PC-9 (cell line): ENCODE results near the gene GRAP2. TPM values are rescaled to one million over a fixed set of nuclear protein-coding genes. Genes with fewer than 3 reads are reported as not detected.
A peak's percentile ranks its signal among the peaks of the same experiment; 100 is the strongest.
"Not testable (repeated sequence)": the region's sequence is repeated elsewhere in the genome, so short reads cannot be mapped to it uniquely, and the experiment has no call there.

ENCODE experiments used
- BruUV-seq: library from RNA; stranded (reverse); fragments of 400-500 nt; replicated peaks from 2 replicates; lab custom pipeline; 2021; lab: Mats Ljungman, UMichigan
- CTCF ChIA-PET: fragments of 300-600 bp; sonication (Branson Sonifier 250); formaldehyde crosslinking; loops from one replicate; lab custom pipeline; 2022; ENCODE audit warnings: antibody characterized with exemption; lab: Charles Lee
- POLR2A ChIA-PET: fragments of 300-600 bp; sonication (Branson Sonifier 250); formaldehyde crosslinking; loops from one replicate; lab custom pipeline; 2022; ENCODE audit warnings: antibody characterized with exemption; ENCODE audit not compliant: unreplicated experiment; lab: Charles Lee
- DNase-seq, 2 experiments: peaks; one replicate each; pipeline versions ENCODE4 v3.0.0 to v3.0.0-alpha.2; 2015 to 2022; ENCODE audit warnings: mixed read lengths in 1 of 2
- H2AFZ ChIP-seq: fragments of 200-600 bp; sonication (generic); 2 replicates; pipeline ENCODE4 v1.8.1; 2017; ENCODE audit warnings: antibody characterized with exemption
- H3F3A ChIP-seq: fragments of 200-600 bp; sonication (generic); 2 replicates; pipeline ENCODE4 v1.8.1; 2017; ENCODE audit warnings: antibody characterized with exemption, mild to moderate bottlenecking, low read depth; ENCODE audit not compliant: insufficient read depth
- H3K27ac ChIP-seq: fragments of 200-600 bp; sonication (generic); 2 replicates; pipeline ENCODE4 v1.6.1; 2016; ENCODE audit warnings: mixed run types
- H3K27me3 ChIP-seq: fragments of 200-600 bp; sonication (generic); 2 replicates; pipeline ENCODE4 v1.6.1; 2016; ENCODE audit warnings: low read depth, mixed run types; ENCODE audit not compliant: insufficient read depth
- H3K36me3 ChIP-seq: fragments of 200-600 bp; sonication (generic); 2 replicates; pipeline ENCODE4 v1.6.1; 2016; ENCODE audit warnings: low read depth, mixed run types
- H3K4me1 ChIP-seq: fragments of 200-600 bp; sonication (generic); replicated peaks from 2 replicates; pipeline ENCODE4 v1.6.1; 2016; ENCODE audit warnings: mixed run types; ENCODE audit not compliant: insufficient read depth
- H3K4me2 ChIP-seq: fragments of 200-600 bp; sonication (generic); 2 replicates; pipeline ENCODE4 v1.6.1; 2017; ENCODE audit warnings: mixed run types
- H3K4me3 ChIP-seq: fragments of 200-600 bp; sonication (generic); 2 replicates; pipeline ENCODE4 v1.6.1; 2016; ENCODE audit warnings: mixed run types
- H3K79me2 ChIP-seq: fragments of 200-600 bp; sonication (generic); 2 replicates; pipeline ENCODE4 v1.6.1; 2017; ENCODE audit warnings: low read depth, mixed run types
- H3K9me2 ChIP-seq: fragments of 200-600 bp; sonication (generic); 2 replicates; pipeline ENCODE4 v1.8.1; 2017; ENCODE audit warnings: mild to moderate bottlenecking; ENCODE audit not compliant: insufficient read depth
- H3K9me3 ChIP-seq: fragments of 200-600 bp; sonication (generic); 2 replicates; pipeline ENCODE4 v1.8.1; 2016; ENCODE audit warnings: low read depth; ENCODE audit not compliant: insufficient read depth
- H4K20me1 ChIP-seq: fragments of 200-600 bp; sonication (generic); 2 replicates; pipeline ENCODE4 v1.8.1; 2017; ENCODE audit not compliant: insufficient read depth
- EZH2 ChIP-seq: fragments of 200-600 bp; sonication (generic); IDR thresholded peaks from 2 replicates; pipeline ENCODE4 v1.8.0; 2017; ENCODE audit warnings: antibody characterized with exemption, low read depth
- intact Hi-C: fragments of 100-400 bp; cut with micrococcal nuclease; formaldehyde crosslinking; loops from one replicate; pipeline ENCODE4 v1.10.0; 2022; ENCODE audit not compliant: unreplicated experiment
- total RNA-seq: library from RNA; stranded (reverse); gene quantifications from 2 replicates; pipeline ENCODE4 v1.2.3, GENCODE V29; 2021
- TF ChIP-seq, protein P1 (sequence below): fragments of 200-600 bp; sonication (generic); conservative IDR thresholded peaks from 2 replicates; pipeline ENCODE4 v1.6.1; 2017; ENCODE audit warnings: mixed run types, antibody characterized with exemption, mild to moderate bottlenecking, moderate library complexity

The GRAP2 gene
- total RNA-seq, 1 experiment from 2014 or later = not detected

- Histone ChIP-seq H3F3A (no peaks in the 10 kb centered on the region), H3K27ac (no peak overlapping the region), H4K20me1 (no peaks in the 10 kb centered on the region), H3K4me1 (no peaks in the 10 kb centered on the region), H3K9me2 (no peaks in the 10 kb centered on the region), H3K27me3 (peaks cover 43% of the 10 kb centered on the region), H3K9me3 (no peaks in the 10 kb centered on the region), H2AFZ (no peak overlapping the region), H3K4me3 (no peak overlapping the region), H3K79me2 (no peaks in the 10 kb centered on the region), H3K36me3 (no peaks in the 10 kb centered on the region), H3K4me2 (no peak overlapping the region)
- CTCF ChIA-PET = no interaction called here
- POLR2A ChIA-PET = no interaction called here
- BruUV-seq = no TSS peak
- intact Hi-C loops = no loop called here
- no peak for TF ChIP-seq EZH2
- TF ChIP-seq, protein P1, sequence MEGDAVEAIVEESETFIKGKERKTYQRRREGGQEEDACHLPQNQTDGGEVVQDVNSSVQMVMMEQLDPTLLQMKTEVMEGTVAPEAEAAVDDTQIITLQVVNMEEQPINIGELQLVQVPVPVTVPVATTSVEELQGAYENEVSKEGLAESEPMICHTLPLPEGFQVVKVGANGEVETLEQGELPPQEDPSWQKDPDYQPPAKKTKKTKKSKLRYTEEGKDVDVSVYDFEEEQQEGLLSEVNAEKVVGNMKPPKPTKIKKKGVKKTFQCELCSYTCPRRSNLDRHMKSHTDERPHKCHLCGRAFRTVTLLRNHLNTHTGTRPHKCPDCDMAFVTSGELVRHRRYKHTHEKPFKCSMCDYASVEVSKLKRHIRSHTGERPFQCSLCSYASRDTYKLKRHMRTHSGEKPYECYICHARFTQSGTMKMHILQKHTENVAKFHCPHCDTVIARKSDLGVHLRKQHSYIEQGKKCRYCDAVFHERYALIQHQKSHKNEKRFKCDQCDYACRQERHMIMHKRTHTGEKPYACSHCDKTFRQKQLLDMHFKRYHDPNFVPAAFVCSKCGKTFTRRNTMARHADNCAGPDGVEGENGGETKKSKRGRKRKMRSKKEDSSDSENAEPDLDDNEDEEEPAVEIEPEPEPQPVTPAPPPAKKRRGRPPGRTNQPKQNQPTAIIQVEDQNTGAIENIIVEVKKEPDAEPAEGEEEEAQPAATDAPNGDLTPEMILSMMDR = no peak
- peak in 1 of 2 experiments; percentile 27 for DNase-seq
Observed at GRCh38 chr22:39868741-39869140, 32.1 kb upstream of the GRAP2 start.

DNA sequence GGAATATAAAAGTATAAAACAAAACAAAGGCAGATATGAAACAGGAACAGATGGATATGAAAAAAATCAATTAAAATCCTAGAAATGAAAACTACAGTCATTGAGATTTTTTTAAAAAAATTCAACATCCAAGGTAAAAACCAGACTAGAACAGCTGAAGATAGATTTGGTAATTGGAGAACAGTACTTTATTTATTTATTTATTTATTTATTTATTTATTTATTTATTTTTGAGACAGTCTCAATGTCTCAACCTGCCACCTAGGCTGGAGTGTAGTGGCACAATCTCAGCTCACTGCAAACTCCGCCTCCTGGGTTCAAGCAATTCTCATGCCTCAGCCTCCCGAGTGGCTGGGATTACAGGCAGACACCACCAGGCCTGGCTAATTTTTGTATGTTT, 31.1 kb upstream of the GRAP2 start:
- H3K36me3 ChIP-seq, H3K27ac ChIP-seq, H4K20me1 ChIP-seq, H2AFZ ChIP-seq, H3K9me2 ChIP-seq, POLR2A ChIA-PET, CTCF ChIA-PET, BruUV-seq, H3K4me1 ChIP-seq, H3F3A ChIP-seq, H3K9me3 ChIP-seq, H3K4me2 ChIP-seq, intact Hi-C loops, H3K79me2 ChIP-seq, DNase-seq, H3K4me3 ChIP-seq: not testable (repeated sequence)
- H3K27me3 ChIP-seq = peaks cover 42% of the 10 kb centered on the region

DNA sequence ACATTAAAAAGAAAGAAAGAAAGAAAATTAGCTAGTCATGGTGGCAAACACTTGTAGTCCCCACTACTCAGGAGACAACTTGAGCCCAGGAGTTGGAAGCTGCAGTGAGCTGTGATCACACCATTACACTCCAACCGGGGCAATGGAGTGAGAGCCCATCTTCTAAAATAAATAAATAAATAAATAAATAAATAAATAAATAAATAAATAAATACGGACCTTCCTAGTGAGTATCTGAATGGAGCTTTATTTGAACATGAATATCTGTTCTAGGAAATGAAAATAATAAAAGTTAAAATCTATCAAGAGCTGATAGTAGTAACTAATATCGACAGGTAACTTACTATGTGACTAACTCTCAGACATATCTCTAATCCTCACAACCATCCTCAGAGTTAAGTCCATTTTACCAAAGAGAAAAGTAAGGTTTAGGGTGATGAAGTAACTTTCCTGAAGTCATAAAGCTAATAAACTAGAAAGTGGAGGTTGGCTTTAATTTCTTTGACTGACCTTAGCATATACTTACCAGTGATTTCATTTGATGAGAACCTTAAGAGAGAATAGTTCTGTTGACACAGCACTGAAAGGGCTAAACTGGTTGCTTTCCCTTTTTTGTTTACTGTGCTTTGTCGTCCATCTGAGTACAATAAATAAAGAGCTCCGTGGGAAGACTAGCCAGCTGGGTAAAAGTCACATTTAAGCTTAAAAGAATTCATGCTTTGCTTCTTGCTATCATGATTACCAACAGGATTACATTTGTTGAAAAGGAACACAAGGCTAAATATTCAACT, 29.7 kb upstream of the GRAP2 start:
- Histone ChIP-seq H3K4me1 (no peaks in the 10 kb centered on the region), H3K79me2 (no peaks in the 10 kb centered on the region), H3F3A (no peaks in the 10 kb centered on the region), H3K4me3 (no peak overlapping the region), H2AFZ (no peak overlapping the region), H4K20me1 (no peaks in the 10 kb centered on the region), H3K9me3 (no peaks in the 10 kb centered on the region), H3K36me3 (no peaks in the 10 kb centered on the region), H3K27ac (no peak overlapping the region), H3K27me3 (peaks cover 31% of the 10 kb centered on the region), H3K9me2 (no peaks in the 10 kb centered on the region), H3K4me2 (no peak overlapping the region)
- ChIA-PET CTCF (no interaction called here), POLR2A (interaction anchor here (0.7 kb wide), 2 partner anchors 139 to 171 kb away, joined by 5 to 7 read pairs; no protein-coding TSS in a partner anchor)
- DNase-seq = no peak
- no peak for TF ChIP-seq EZH2
- TF ChIP-seq, protein P1 = no peak
- intact Hi-C loops = no loop called here
- BruUV-seq = no TSS peak
